HepG2 (cell line): ENCODE measurements around the gene ABHD1. TPM values are rescaled to one million over a fixed set of nuclear protein-coding genes. Genes with fewer than 3 reads are reported as not detected.

ENCODE experiments used
- KDM1A ChIP-seq: IDR thresholded peaks from 2 replicates; pipeline ENCODE4 v1.6.1; 2016; ENCODE audit warnings: missing compliant biosample characterization
- MAX ChIP-seq: IDR thresholded peaks from 2 replicates; pipeline ENCODE4 v1.6.1; 2012; ENCODE audit warnings: inconsistent platforms
- NFKB2 ChIP-seq: sonication (generic); formaldehyde crosslinking; IDR thresholded peaks from 2 replicates; pipeline ENCODE4 v1.4.0; 2020; ENCODE audit warnings: missing genetic modification reagents, borderline replicate concordance
- SALL1 ChIP-seq: sonication (generic); formaldehyde crosslinking; IDR thresholded peaks from 2 replicates; pipeline ENCODE4 v1.8.0; 2022; ENCODE audit warnings: mild to moderate bottlenecking, missing genetic modification reagents
- SOX6 ChIP-seq, 2 experiments: fragments of 450-650 bp in 1 of 2; sonication (generic) in 1 of 2; formaldehyde crosslinking in 1 of 2; IDR thresholded peaks; 2 replicates each; pipeline versions ENCODE4 v1.4.0 to v1.6.1; 2017 to 2020; ENCODE audit warnings: antibody characterized with exemption in 1 of 2, mild to moderate bottlenecking in 1 of 2, missing genetic modification reagents in 1 of 2
- ZNF280D ChIP-seq: sonication (generic); formaldehyde crosslinking; IDR thresholded peaks from 2 replicates; pipeline ENCODE4 v1.5.1; 2020; ENCODE audit warnings: mild to moderate bottlenecking, missing genetic modification reagents
- ZNF687 ChIP-seq: sonication (generic); formaldehyde crosslinking; IDR thresholded peaks from 2 replicates; pipeline ENCODE4 v1.5.1; 2020; ENCODE audit warnings: mild to moderate bottlenecking, missing genetic modification reagents, moderate library complexity
- polyA plus RNA-seq, 8 experiments: library from polyadenylated mRNA; depleted of rRNA in 3 of 8; stranded (reverse) in 7 of 8; unstranded in 1 of 8; fragments of >200 nt; fragmentation: Illumina TruSeq in 4 of 8; extraction: Trizol in 4 of 8; gene quantifications; 2 replicates each; pipeline versions ENCODE4 v1.2.1 to v1.2.3, GENCODE V29; 2011 to 2016; ENCODE audit warnings: low read depth in 4 of 8, missing spikeins in 1 of 8, mixed read lengths in 1 of 8; ENCODE audit not compliant: insufficient read depth in 1 of 8
- total RNA-seq, 5 experiments: library from RNA; depleted of rRNA; stranded (reverse); fragments of >200 nt; fragmentation: Illumina TruSeq; extraction: Trizol; gene quantifications; 2 replicates each; pipeline ENCODE4 v1.2.3, GENCODE V29; 2016; ENCODE audit warnings: low read depth in 1 of 5
- TF ChIP-seq, protein P1 (sequence below): sonication (generic); formaldehyde crosslinking; IDR thresholded peaks from 2 replicates; pipeline ENCODE4 v1.4.0; 2020; ENCODE audit warnings: missing genetic modification reagents, mild to moderate bottlenecking, borderline replicate concordance
- TF ChIP-seq, protein P2 (sequence below): sonication (generic); formaldehyde crosslinking; IDR thresholded peaks from 2 replicates; pipeline ENCODE4 v1.4.0; 2020; ENCODE audit warnings: missing genetic modification reagents

The ABHD1 gene
- total and polyA plus RNA-seq, 2 of the 13 experiments (the other 11 are each of a cell fraction or from before 2014, with no cell fraction given) = 0.04 to 0.81 TPM

- peak; percentile 67 for TF ChIP-seq ZNF687 (CRISPR knock-in tag)
- TF ChIP-seq, protein P1, sequence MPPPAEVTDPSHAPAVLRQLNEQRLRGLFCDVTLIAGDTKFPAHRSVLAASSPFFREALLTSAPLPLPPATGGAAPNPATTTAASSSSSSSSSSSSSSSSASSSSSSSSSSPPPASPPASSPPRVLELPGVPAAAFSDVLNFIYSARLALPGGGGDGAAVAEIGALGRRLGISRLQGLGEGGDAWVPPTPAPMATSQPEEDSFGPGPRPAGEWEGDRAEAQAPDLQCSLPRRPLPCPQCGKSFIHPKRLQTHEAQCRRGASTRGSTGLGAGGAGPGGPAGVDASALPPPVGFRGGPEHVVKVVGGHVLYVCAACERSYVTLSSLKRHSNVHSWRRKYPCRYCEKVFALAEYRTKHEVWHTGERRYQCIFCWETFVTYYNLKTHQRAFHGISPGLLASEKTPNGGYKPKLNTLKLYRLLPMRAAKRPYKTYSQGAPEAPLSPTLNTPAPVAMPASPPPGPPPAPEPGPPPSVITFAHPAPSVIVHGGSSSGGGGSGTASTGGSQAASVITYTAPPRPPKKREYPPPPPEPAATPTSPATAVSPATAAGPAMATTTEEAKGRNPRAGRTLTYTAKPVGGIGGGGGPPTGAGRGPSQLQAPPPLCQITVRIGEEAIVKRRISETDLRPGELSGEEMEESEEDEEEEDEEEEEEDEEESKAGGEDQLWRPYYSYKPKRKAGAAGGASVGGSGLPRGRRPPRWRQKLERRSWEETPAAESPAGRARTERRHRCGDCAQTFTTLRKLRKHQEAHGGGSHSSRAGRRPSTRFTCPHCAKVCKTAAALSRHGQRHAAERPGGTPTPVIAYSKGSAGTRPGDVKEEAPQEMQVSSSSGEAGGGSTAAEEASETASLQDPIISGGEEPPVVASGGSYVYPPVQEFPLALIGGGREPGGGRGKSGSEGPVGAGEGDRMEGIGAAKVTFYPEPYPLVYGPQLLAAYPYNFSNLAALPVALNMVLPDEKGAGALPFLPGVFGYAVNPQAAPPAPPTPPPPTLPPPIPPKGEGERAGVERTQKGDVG (CRISPR knock-in tag) = 0 out of 2 replicates have a peak, but pooled peaks have one; percentile 14
- TF ChIP-seq MAX = peak; percentile 5; the same call in 1 of the 2 replicates
- TF ChIP-seq KDM1A (CRISPR knock-in tag) = no peak
- peak; percentile 19; the same call in 1 of the 2 replicates for TF ChIP-seq SALL1 (CRISPR knock-in tag)
- 0 out of 2 replicates have a peak, but pooled peaks have one; percentile 42 for TF ChIP-seq ZNF280D (CRISPR knock-in tag)
- TF ChIP-seq SOX6 (IDR thresholded peaks at IDR 0.05) = no peak
- 0 out of 2 replicates have a peak, but pooled peaks have one; percentile 28 for TF ChIP-seq SOX6 (CRISPR knock-in tag; IDR thresholded peaks at IDR 0.05)
- TF ChIP-seq NFKB2 = peak; percentile 26; the same call in 1 of the 2 replicates
- TF ChIP-seq, protein P2, sequence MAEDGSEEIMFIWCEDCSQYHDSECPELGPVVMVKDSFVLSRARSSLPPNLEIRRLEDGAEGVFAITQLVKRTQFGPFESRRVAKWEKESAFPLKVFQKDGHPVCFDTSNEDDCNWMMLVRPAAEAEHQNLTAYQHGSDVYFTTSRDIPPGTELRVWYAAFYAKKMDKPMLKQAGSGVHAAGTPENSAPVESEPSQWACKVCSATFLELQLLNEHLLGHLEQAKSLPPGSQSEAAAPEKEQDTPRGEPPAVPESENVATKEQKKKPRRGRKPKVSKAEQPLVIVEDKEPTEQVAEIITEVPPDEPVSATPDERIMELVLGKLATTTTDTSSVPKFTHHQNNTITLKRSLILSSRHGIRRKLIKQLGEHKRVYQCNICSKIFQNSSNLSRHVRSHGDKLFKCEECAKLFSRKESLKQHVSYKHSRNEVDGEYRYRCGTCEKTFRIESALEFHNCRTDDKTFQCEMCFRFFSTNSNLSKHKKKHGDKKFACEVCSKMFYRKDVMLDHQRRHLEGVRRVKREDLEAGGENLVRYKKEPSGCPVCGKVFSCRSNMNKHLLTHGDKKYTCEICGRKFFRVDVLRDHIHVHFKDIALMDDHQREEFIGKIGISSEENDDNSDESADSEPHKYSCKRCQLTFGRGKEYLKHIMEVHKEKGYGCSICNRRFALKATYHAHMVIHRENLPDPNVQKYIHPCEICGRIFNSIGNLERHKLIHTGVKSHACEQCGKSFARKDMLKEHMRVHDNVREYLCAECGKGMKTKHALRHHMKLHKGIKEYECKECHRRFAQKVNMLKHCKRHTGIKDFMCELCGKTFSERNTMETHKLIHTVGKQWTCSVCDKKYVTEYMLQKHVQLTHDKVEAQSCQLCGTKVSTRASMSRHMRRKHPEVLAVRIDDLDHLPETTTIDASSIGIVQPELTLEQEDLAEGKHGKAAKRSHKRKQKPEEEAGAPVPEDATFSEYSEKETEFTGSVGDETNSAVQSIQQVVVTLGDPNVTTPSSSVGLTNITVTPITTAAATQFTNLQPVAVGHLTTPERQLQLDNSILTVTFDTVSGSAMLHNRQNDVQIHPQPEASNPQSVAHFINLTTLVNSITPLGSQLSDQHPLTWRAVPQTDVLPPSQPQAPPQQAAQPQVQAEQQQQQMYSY (CRISPR knock-in tag) = peak; percentile 87
Observed at GRCh38 chr2:27089111-27089954, 34.3 kb upstream of the ABHD1 start (continued).
